Measurements from ENCODE around the gene ATP5IF1. TPM values are rescaled to one million over a fixed set of nuclear protein-coding genes. Genes with fewer than 3 reads are reported as not detected.

Gene ATP5IF1
- total and polyA plus RNA-seq, 2 of the 8 experiments (the other 6 are each of a cell fraction or from before 2014, with no cell fraction given), result 198 to 242 TPM

DNA sequence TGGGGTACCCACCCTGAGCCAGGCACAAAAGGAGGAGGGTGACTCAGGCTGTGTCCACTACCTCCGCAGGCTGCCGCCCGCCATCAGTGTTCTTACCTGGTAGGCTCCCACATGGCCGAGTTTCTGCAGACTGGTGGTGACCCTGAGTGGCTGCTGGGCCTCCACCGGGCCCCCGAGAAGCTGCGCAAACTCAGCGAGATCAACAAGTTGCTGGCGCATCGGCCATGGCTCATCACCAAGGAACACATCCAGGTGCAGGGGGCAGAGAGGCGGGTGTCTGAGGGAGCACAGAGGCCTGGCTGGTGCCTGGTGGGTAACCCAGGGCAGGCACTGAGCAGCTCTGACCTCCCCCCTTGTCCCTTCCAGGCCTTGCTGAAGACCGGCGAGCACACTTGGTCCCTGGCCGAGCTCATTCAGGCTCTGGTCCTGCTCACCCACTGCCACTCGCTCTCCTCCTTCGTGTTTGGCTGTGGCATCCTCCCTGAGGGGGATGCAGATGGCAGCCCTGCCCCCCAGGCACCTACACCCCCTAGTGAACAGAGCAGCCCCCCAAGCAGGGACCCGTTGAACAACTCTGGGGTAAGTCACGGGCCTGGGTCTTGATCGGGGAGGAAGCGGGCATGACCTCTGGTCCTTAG is 36.4 kb downstream of the ATP5IF1 start (continued):
- TF ChIP-seq SIN3A (conservative IDR thresholded peaks at IDR 0.05 in 1 of 2, IDR thresholded peaks at IDR 0.05 in 1 of 2; ENCODE audit: low read depth in 1 of 2, low read length in 2 of 2) (no peak), SIX5 (IDR thresholded peaks at IDR 0.05; ENCODE audit: low read depth, low read length) (no peak), ZNF274 (IDR thresholded peaks at IDR 0.05; ENCODE audit: borderline replicate concordance, extremely low read depth, low read length) (no peak), CBX5 (IDR thresholded peaks at IDR 0.05; ENCODE audit: low read depth, low read length) (no peak), RAD21 (IDR thresholded peaks at IDR 0.05 in 1 of 2, conservative IDR thresholded peaks at IDR 0.05 in 1 of 2; ENCODE audit: low read depth in 2 of 2, low read length in 2 of 2) (no peak)

All from H1 (cell line).